SU-DHL-6 (cell line): ENCODE measurements around the gene ACKR1.

Experiments
- H2AFZ ChIP-seq: fragments of 200-600 bp; sonication (generic); 2 replicates; pipeline ENCODE4 v1.6.1; 2014; ENCODE audit warnings: low read depth, mild to moderate bottlenecking, moderate library complexity, mixed read lengths, antibody characterized with exemption, low read length; ENCODE audit not compliant: severe bottlenecking
- H3F3A ChIP-seq: fragments of 200-600 bp; shearing (Covaris generic); 2 replicates; pipeline ENCODE4 v1.6.0; 2016; ENCODE audit warnings: antibody characterized with exemption, mild to moderate bottlenecking; ENCODE audit not compliant: insufficient read depth
- H3K27ac ChIP-seq: fragments of 200-600 bp; sonication (generic); 2 replicates; pipeline ENCODE4 v1.5.1; 2016; ENCODE audit warnings: low read depth, mild to moderate bottlenecking, low read length, moderate library complexity, mixed read lengths
- H3K27me3 ChIP-seq: fragments of 200-600 bp; sonication (generic), shearing (Covaris generic); 2 replicates; pipeline ENCODE4 v1.6.0; 2014; ENCODE audit warnings: mild to moderate bottlenecking, low read length
- H3K36me3 ChIP-seq: fragments of 200-600 bp; sonication (generic); 2 replicates; pipeline ENCODE4 v1.6.1; 2014; ENCODE audit warnings: mild to moderate bottlenecking, low read length, mixed read lengths
- H3K4me2 ChIP-seq: fragments of 300-600, 200-600 bp; shearing (Covaris generic), sonication (generic); 2 replicates; pipeline ENCODE4 v1.6.0; 2014; ENCODE audit warnings: low read length, low read depth, mild to moderate bottlenecking; ENCODE audit not compliant: poor library complexity, severe bottlenecking
- H3K4me3 ChIP-seq: fragments of 200-600 bp; sonication (generic); 2 replicates; pipeline ENCODE4 v1.5.1; 2014; ENCODE audit warnings: antibody characterized with exemption, low read length, mild to moderate bottlenecking, mixed read lengths; ENCODE audit not compliant: insufficient read depth, poor library complexity, severe bottlenecking
- H3K79me2 ChIP-seq: fragments of 200-600 bp; sonication (generic); 2 replicates; pipeline ENCODE4 v1.6.1; 2014; ENCODE audit warnings: mild to moderate bottlenecking, low read length, moderate library complexity; ENCODE audit not compliant: insufficient read depth
- H3K9ac ChIP-seq: fragments of 200-600 bp; sonication (generic); 2 replicates; pipeline ENCODE4 v1.7.0; 2014; ENCODE audit warnings: mild to moderate bottlenecking, low read length
- H3K9me2 ChIP-seq: fragments of 200-600 bp; sonication (generic); replicated peaks from 2 replicates; pipeline ENCODE4 v1.6.1; 2014; ENCODE audit warnings: low read length; ENCODE audit not compliant: insufficient read depth
- H3K9me3 ChIP-seq: fragments of 200-600 bp; sonication (generic); 2 replicates; pipeline ENCODE4 v1.6.1; 2014; ENCODE audit warnings: low read length, mixed read lengths; ENCODE audit not compliant: insufficient read depth
- H4K20me1 ChIP-seq: fragments of 200-600 bp; sonication (generic); 2 replicates; pipeline ENCODE4 v1.6.1; 2014; ENCODE audit warnings: low read depth, mild to moderate bottlenecking, antibody characterized with exemption, low read length, moderate library complexity, mixed read lengths
- EZH2phosphoT487 ChIP-seq: fragments of 200-600 bp; sonication (generic), shearing (Covaris generic); conservative IDR thresholded peaks from 2 replicates; pipeline ENCODE4 v1.6.1; 2018; ENCODE audit warnings: mild to moderate bottlenecking, antibody characterized with exemption, low read length, moderate library complexity, mixed read lengths
- TF ChIP-seq, protein P1 (sequence below): fragments of 200-600 bp; sonication (generic); IDR thresholded peaks from one replicate; pipeline ENCODE4 v1.5.1; 2017; ENCODE audit warnings: antibody characterized with exemption, mild to moderate bottlenecking, low read length, moderate library complexity; ENCODE audit not compliant: insufficient read depth, poor library complexity, severe bottlenecking

ACKR1 gene

DNA sequence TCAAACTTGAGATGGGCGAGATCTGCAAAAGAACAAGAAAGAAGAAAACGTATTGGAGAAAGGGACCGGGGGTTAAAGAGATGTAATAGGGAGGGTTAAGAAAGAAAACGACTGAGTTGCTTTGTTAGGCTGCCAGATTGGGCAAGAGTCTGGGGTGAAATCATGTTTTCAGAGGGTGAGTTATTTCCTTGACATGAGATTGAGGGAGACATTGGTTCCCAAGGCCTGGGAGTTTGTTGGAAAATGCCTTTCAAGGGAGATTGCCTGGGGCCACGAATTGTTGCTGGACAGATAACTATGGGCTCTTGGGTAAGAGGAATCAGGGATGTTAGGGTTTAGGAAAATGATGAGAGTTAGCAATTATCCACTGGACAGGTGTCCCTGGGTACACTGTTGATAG, 34.0 kb upstream of the ACKR1 start:
- H3K9me3 ChIP-seq, result no peaks in the 10 kb centered on the region
- no peaks in the 10 kb centered on the region for H3K79me2 ChIP-seq
- no peaks in the 10 kb centered on the region for H3K27me3 ChIP-seq
- no peaks in the 10 kb centered on the region for H3K9me2 ChIP-seq
- no peaks in the 10 kb centered on the region for H4K20me1 ChIP-seq
- H3K27ac ChIP-seq, result no peak overlapping the region
- H3K9ac ChIP-seq, result no peak overlapping the region
- H3K36me3 ChIP-seq, result no peaks in the 10 kb centered on the region
- H3K4me2 ChIP-seq, result no peak overlapping the region
- no peak overlapping the region for H3K4me3 ChIP-seq
- no peaks in the 10 kb centered on the region for H3F3A ChIP-seq
- no peak for TF ChIP-seq EZH2phosphoT487
- TF ChIP-seq, protein P1, sequence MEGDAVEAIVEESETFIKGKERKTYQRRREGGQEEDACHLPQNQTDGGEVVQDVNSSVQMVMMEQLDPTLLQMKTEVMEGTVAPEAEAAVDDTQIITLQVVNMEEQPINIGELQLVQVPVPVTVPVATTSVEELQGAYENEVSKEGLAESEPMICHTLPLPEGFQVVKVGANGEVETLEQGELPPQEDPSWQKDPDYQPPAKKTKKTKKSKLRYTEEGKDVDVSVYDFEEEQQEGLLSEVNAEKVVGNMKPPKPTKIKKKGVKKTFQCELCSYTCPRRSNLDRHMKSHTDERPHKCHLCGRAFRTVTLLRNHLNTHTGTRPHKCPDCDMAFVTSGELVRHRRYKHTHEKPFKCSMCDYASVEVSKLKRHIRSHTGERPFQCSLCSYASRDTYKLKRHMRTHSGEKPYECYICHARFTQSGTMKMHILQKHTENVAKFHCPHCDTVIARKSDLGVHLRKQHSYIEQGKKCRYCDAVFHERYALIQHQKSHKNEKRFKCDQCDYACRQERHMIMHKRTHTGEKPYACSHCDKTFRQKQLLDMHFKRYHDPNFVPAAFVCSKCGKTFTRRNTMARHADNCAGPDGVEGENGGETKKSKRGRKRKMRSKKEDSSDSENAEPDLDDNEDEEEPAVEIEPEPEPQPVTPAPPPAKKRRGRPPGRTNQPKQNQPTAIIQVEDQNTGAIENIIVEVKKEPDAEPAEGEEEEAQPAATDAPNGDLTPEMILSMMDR, result no peak
- H2AFZ ChIP-seq, result no peak overlapping the region

DNA sequence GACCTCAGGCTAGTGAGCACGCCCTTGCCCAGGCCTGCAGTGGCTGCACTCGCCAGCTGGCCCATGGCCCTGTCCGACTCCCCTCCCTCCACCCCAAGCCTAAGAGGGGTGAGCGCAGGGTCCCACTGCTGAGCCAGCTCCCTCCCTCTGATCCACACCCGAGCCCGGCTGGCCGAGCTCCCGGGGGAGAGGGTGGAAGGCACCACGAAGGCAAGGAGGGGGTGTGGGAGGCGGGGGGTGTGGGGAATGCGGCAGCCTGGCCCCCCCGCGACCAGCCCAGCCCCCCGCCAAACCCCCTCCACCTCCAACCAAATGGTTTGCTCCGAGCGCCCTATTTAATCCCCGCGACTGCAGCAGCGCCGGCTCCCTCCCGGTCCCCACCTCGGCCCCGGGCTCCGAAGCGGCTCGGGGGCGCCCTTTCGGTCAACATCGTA, 33.4 kb upstream of the ACKR1 start, which contains the start of gene CADM3:
Gene CADM3 (plus strand): TSS at position 362 of the 434 bp plus-strand sequence. CDS start 151 bp downstream, outside the sequence.
- H3K9me2 ChIP-seq, result no peaks in the 10 kb centered on the region
- no peak for TF ChIP-seq EZH2phosphoT487
- TF ChIP-seq, protein P1, result no peak
- no peaks in the 10 kb centered on the region for H3F3A ChIP-seq
- no peaks in the 10 kb centered on the region for H3K27me3 ChIP-seq
- no peaks in the 10 kb centered on the region for H3K79me2 ChIP-seq
- H3K4me3 ChIP-seq, result no peak within 1 kb of the TSS
- no peak within 1 kb of the TSS for H2AFZ ChIP-seq
- no peak within 1 kb of the TSS for H3K4me2 ChIP-seq
- H3K9ac ChIP-seq, result no peak within 1 kb of the TSS
- H4K20me1 ChIP-seq, result no peaks in the 10 kb centered on the region
- no peaks in the 10 kb centered on the region for H3K9me3 ChIP-seq
- H3K36me3 ChIP-seq, result no peaks in the 10 kb centered on the region
- no peak within 1 kb of the TSS for H3K27ac ChIP-seq

- no peaks in the 10 kb centered on the region for H3K79me2 ChIP-seq
- TF ChIP-seq, protein P1, result no peak
- no peak for TF ChIP-seq EZH2phosphoT487
- no peaks in the 10 kb centered on the region for H3K36me3 ChIP-seq
- no peaks in the 10 kb centered on the region for H4K20me1 ChIP-seq
- no peak overlapping the region for H3K9ac ChIP-seq
- H3K4me3 ChIP-seq, result no peak overlapping the region
- no peak overlapping the region for H2AFZ ChIP-seq
- H3F3A ChIP-seq, result no peaks in the 10 kb centered on the region
- H3K27me3 ChIP-seq, result no peaks in the 10 kb centered on the region
- no peaks in the 10 kb centered on the region for H3K9me2 ChIP-seq
- no peak overlapping the region for H3K27ac ChIP-seq
- H3K9me3 ChIP-seq, result no peaks in the 10 kb centered on the region
- no peak overlapping the region for H3K4me2 ChIP-seq
Observed at GRCh38 chr1:159171688-159172501, 32.8 kb upstream of the ACKR1 start.
